Spleen (tissue), 11 donors: ENCODE data around the gene DYNC1LI2. TPM values are rescaled to one million over a fixed set of nuclear protein-coding genes. Genes with fewer than 3 reads are reported as not detected.

ENCODE experiments used
- DNase-seq: peaks from one replicate; pipeline ENCODE4 v3.0.0-alpha.2; 2020
- H3K27ac ChIP-seq, 8 donors: fragments of 200-600 bp; sonication (generic) in 7 of 8; 1 replicate in 4 of 8; 2 replicates in 4 of 8; pipeline versions ENCODE4 v1.5.0 to v1.8.0; 2016 to 2021; ENCODE audit warnings: inconsistent platforms in 4 of 8, mild to moderate bottlenecking in 4 of 8, moderate library complexity in 1 of 8
- H3K27me3 ChIP-seq, 7 donors: fragments of 200-600 bp; sonication (generic) in 6 of 7; replicated peaks in 1 of 7; 1 replicate in 4 of 7; 2 replicates in 3 of 7; pipeline versions ENCODE4 v1.5.0 to v1.8.0; 2016 to 2021; ENCODE audit warnings: inconsistent platforms in 3 of 7, mild to moderate bottlenecking in 1 of 7
- H3K36me3 ChIP-seq, 6 donors: fragments of 200-600 bp; sonication (generic) in 5 of 6; 1 replicate in 4 of 6; 2 replicates in 2 of 6; pipeline versions ENCODE4 v1.5.0 to v1.8.0; 2016 to 2021; ENCODE audit warnings: inconsistent platforms in 2 of 6
- H3K4me1 ChIP-seq, 6 donors: fragments of 200-600 bp; sonication (generic) in 5 of 6; 1 replicate in 3 of 6; 2 replicates in 3 of 6; pipeline versions ENCODE4 v1.5.0 to v1.8.0; 2016 to 2021; ENCODE audit warnings: inconsistent platforms in 3 of 6
- H3K4me3 ChIP-seq, 8 donors: fragments of 200-600 bp; sonication (generic) in 7 of 8; 1 replicate in 4 of 8; 2 replicates in 4 of 8; pipeline versions ENCODE4 v1.5.0 to v1.8.0; 2016 to 2021; ENCODE audit warnings: inconsistent platforms in 4 of 8, mild to moderate bottlenecking in 4 of 8, moderate library complexity in 2 of 8
- H3K9me3 ChIP-seq, 8 donors: fragments of 200-600 bp; sonication (generic) in 7 of 8; 1 replicate in 4 of 8; 2 replicates in 4 of 8; pipeline versions ENCODE4 v1.5.0 to v1.8.0; 2016 to 2021; ENCODE audit warnings: inconsistent platforms in 4 of 8
- CTCF ChIP-seq, 11 experiments: fragments of 200-600 bp in 7 of 11; fragments of 450-650 bp in 4 of 11; sonication (generic) in 4 of 11; IDR thresholded peaks in 8 of 11; conservative IDR thresholded peaks in 3 of 11; 1 replicate in 7 of 11; 2 replicates in 4 of 11; pipeline versions ENCODE4 v1.4.0 to v1.8.0; 2016 to 2021; ENCODE audit warnings: antibody characterized with exemption in 11 of 11, inconsistent platforms in 4 of 11, mild to moderate bottlenecking in 1 of 11
- POLR2A ChIP-seq, 3 donors: fragments of 450-650 bp; IDR thresholded peaks; one replicate each; pipeline ENCODE4 v1.5.1; 2017; ENCODE audit warnings: antibody characterized with exemption in 3 of 3, mild to moderate bottlenecking in 1 of 3
- POLR2AphosphoS5 ChIP-seq, 3 donors: sonication (generic); formaldehyde crosslinking; IDR thresholded peaks; one replicate each; pipeline ENCODE4 v1.5.1; 2017; ENCODE audit warnings: antibody characterized with exemption in 3 of 3
- WGBS, 5 donors: extraction: QIAGEN DNeasy Blood & Tissue Kit in 3 of 5; methylation state at CpG; one replicate each; pipeline versions ENCODE4 v1.1.5 to v1.1.7; 2013 to 2018; 5-methylcytosine and 5-hydroxymethylcytosine counted together
- intact Hi-C: fragments of 100-400 bp; cut with DNase I; formaldehyde crosslinking; loops from one replicate; pipeline ENCODE4 v1.15.0; 2023; ENCODE audit warnings: low total_unique reads
- polyA plus RNA-seq, 3 donors: library from polyadenylated mRNA; stranded (reverse); fragments of 200-250 nt; gene quantifications; one replicate each; pipeline ENCODE4 v1.2.1, GENCODE V29; 2013
- total RNA-seq, 7 donors: library from RNA; depleted of rRNA in 3 of 7; stranded (reverse); fragments of >200 nt in 3 of 7; fragmentation: NEBNext Ultra II Directional in 4 of 7; extraction: Animal tissue kit (Norgen Biotek cat#: 25700) in 4 of 7; gene quantifications; one replicate each; pipeline versions ENCODE4 v1.1.0 to v1.2.1, GENCODE V29; 2016 to 2021
- donor health status: healthy with polysubstance abuse.
- donor health status: DM: no; HTN: no; CAD: no; lungs with moderate emphysema.
- donor health status: DM: no; HTN: no; CAD: no.
- donor health status: Bipolar disorder and iron deficiency.
- donor health status: healthy.
- donor health status: DM: no; HTN: no; CAD: no.
- donor health status: DM: yes; HTN: yes; CAD: no.

DYNC1LI2 gene
- total and polyA plus RNA-seq, 10 donors: 15.6 to 132 (median 96.3) TPM

GRCh38 chr16:66677179-66677578, 74.2 kb downstream of the DYNC1LI2 start:
- Histone ChIP-seq H3K9me3 (no peaks in the 10 kb centered on the region), H3K27ac (no peak overlapping the region), H3K27me3 (no peaks in the 10 kb centered on the region), H3K4me1 (no peaks in the 10 kb centered on the region), H3K36me3 (peaks cover 0 to 8% (median 0%) of the 10 kb centered on the region in 6 donors), H3K4me3 (no peak overlapping the region)
- TF ChIP-seq CTCF (IDR thresholded peaks at IDR 0.05 in 8 of 11, conservative IDR thresholded peaks at IDR 0.05 in 3 of 11) (no peak), POLR2AphosphoS5 (IDR thresholded peaks at IDR 0.05) (no peak), POLR2A (IDR thresholded peaks at IDR 0.05) (no peak)
- no peak for DNase-seq
- 87 to 96% (median 93%) methylated on average over 7 of the region's 7 CpGs for WGBS, 5 donors
- intact Hi-C loops: no loop called here

GRCh38 chr16:66676599-66676998, 74.8 kb downstream of the DYNC1LI2 start:
- no peak for TF ChIP-seq POLR2AphosphoS5 (IDR thresholded peaks at IDR 0.05)
- TF ChIP-seq POLR2A (IDR thresholded peaks at IDR 0.05): no peak
- TF ChIP-seq CTCF (IDR thresholded peaks at IDR 0.05 in 8 of 11, conservative IDR thresholded peaks at IDR 0.05 in 3 of 11): no peak
- Histone ChIP-seq H3K4me3 (no peak overlapping the region), H3K36me3 (peaks cover 0 to 8% (median 0%) of the 10 kb centered on the region in 6 donors), H3K4me1 (no peaks in the 10 kb centered on the region), H3K9me3 (no peaks in the 10 kb centered on the region), H3K27ac (no peak overlapping the region), H3K27me3 (no peaks in the 10 kb centered on the region)
- intact Hi-C loops: no loop called here
- 88 to 98% (median 94%) methylated on average over 3 of the region's 3 CpGs for WGBS, 5 donors
- DNase-seq: no peak

GRCh38 chr16:66673691-66674090, 77.7 kb downstream of the DYNC1LI2 start:
- Histone ChIP-seq H3K27me3 (no peaks in the 10 kb centered on the region), H3K4me3 (no peak overlapping the region), H3K9me3 (no peaks in the 10 kb centered on the region), H3K36me3 (peaks cover 0 to 7% (median 0%) of the 10 kb centered on the region in 6 donors), H3K4me1 (no peaks in the 10 kb centered on the region), H3K27ac (no peak overlapping the region)
- no peak for DNase-seq
- TF ChIP-seq CTCF (IDR thresholded peaks at IDR 0.05 in 8 of 11, conservative IDR thresholded peaks at IDR 0.05 in 3 of 11) (no peak), POLR2A (IDR thresholded peaks at IDR 0.05) (no peak), POLR2AphosphoS5 (IDR thresholded peaks at IDR 0.05) (no peak)
- WGBS, 5 donors: 71 to 91% (median 75%) methylated on average over 2 of the region's 2 CpGs
- intact Hi-C loops: no loop called here

Other genes starting within 250 kb of the DYNC1LI2 start
- 10 to 100 TPM; 21.3 to 56.6 (median 40.1) TPM for gene TK2, start 201.5 kb downstream of the DYNC1LI2 start, total RNA-seq
- 10 to 100 TPM in 1 of 3 donors, 1 to 10 TPM in 2; 8.3 to 19.8 (median 9.2) TPM for gene TK2, start 201.5 kb downstream of the DYNC1LI2 start, polyA plus RNA-seq
- 100 to 1,000 TPM in 3 of 7 donors, 10 to 100 TPM in 4; 65.5 to 132 (median 76.8) TPM for gene CKLF, start 199.0 kb downstream of the DYNC1LI2 start, total RNA-seq
- gene CKLF, start 199.0 kb downstream of the DYNC1LI2 start, polyA plus RNA-seq: 10 to 100 TPM; 61.9 to 76.2 (median 74.7) TPM
- 10 to 100 TPM in 4 of 7 donors, 1 to 10 TPM in 3; 1.4 to 19.0 (median 10.7) TPM for gene CMTM1, start 185.2 kb downstream of the DYNC1LI2 start, total RNA-seq
- 1 to 10 TPM in 1 of 3 donors, under 1 TPM in 2; 0.15 to 1.3 (median 0.33) TPM for gene CMTM1, start 185.2 kb downstream of the DYNC1LI2 start, polyA plus RNA-seq
- 10 to 100 TPM in 4 of 7 donors, 1 to 10 TPM in 3; 3.3 to 54.6 (median 12.1) TPM for gene CMTM2, start 172.1 kb downstream of the DYNC1LI2 start, total RNA-seq
- gene CMTM2, start 172.1 kb downstream of the DYNC1LI2 start, polyA plus RNA-seq: 1 to 10 TPM in 2 of 3 donors, under 1 TPM in 1; 0.70 to 8.7 (median 5.8) TPM
- gene CMTM3, start 146.9 kb downstream of the DYNC1LI2 start, total RNA-seq: 10 to 100 TPM; 37.6 to 53.1 (median 41.9) TPM
- gene CMTM3, start 146.9 kb downstream of the DYNC1LI2 start, polyA plus RNA-seq: 10 to 100 TPM; 16.2 to 25.0 (median 23.4) TPM
- 10 to 100 TPM in 1 of 7 donors, 1 to 10 TPM in 6; 3.8 to 10.2 (median 7.4) TPM for gene CMTM4, start 54.9 kb downstream of the DYNC1LI2 start, total RNA-seq
- 1 to 10 TPM in 2 of 3 donors, under 1 TPM in 1; 0.70 to 1.5 (median 1.1) TPM for gene CMTM4, start 54.9 kb downstream of the DYNC1LI2 start, polyA plus RNA-seq
- under 1 TPM in 1 of 7 donors, not detected in 6; 0.41 TPM for gene TERB1, start 50.0 kb upstream of the DYNC1LI2 start, total RNA-seq
- gene TERB1, start 50.0 kb upstream of the DYNC1LI2 start, polyA plus RNA-seq: under 1 TPM in 1 of 3 donors, not detected in 2; 0.04 TPM
- 10 to 100 TPM; 32.4 to 51.4 (median 44.5) TPM for gene NAE1, start 79.4 kb upstream of the DYNC1LI2 start, total RNA-seq
- 10 to 100 TPM; 29.7 to 31.0 (median 29.9) TPM for gene NAE1, start 79.4 kb upstream of the DYNC1LI2 start, polyA plus RNA-seq
- gene CA7, start 92.8 kb upstream of the DYNC1LI2 start, total RNA-seq: not detected
- gene CA7, start 92.8 kb upstream of the DYNC1LI2 start, polyA plus RNA-seq: not detected
- 1 to 10 TPM; 3.8 to 9.6 (median 7.3) TPM for gene PDP2, start 128.9 kb upstream of the DYNC1LI2 start, total RNA-seq
- 1 to 10 TPM; 1.0 to 1.5 (median 1.1) TPM for gene PDP2, start 128.9 kb upstream of the DYNC1LI2 start, polyA plus RNA-seq
- gene CDH16, start 167.3 kb upstream of the DYNC1LI2 start, total RNA-seq: not detected
- gene CDH16, start 167.3 kb upstream of the DYNC1LI2 start, polyA plus RNA-seq: not detected
- 1 to 10 TPM in 5 of 7 donors, under 1 TPM in 2; 0.52 to 2.4 (median 1.5) TPM for gene RRAD, start 173.9 kb upstream of the DYNC1LI2 start, total RNA-seq
- gene RRAD, start 173.9 kb upstream of the DYNC1LI2 start, polyA plus RNA-seq: 10 to 100 TPM in 1 of 3 donors, 1 to 10 TPM in 2; 4.0 to 16.4 (median 5.2) TPM
- 10 to 100 TPM; 46.8 to 63.1 (median 55.8) TPM for gene CIAO2B, start 182.8 kb upstream of the DYNC1LI2 start, total RNA-seq
- 100 to 1,000 TPM; 114 to 168 (median 148) TPM for gene CIAO2B, start 182.8 kb upstream of the DYNC1LI2 start, polyA plus RNA-seq
- 10 to 100 TPM; 21.6 to 48.1 (median 34.8) TPM for gene CES2, start 183.9 kb upstream of the DYNC1LI2 start, total RNA-seq
- gene CES2, start 183.9 kb upstream of the DYNC1LI2 start, polyA plus RNA-seq: 10 to 100 TPM in 1 of 3 donors, 1 to 10 TPM in 2; 8.0 to 21.4 (median 8.5) TPM
- 1 to 10 TPM in 1 of 7 donors, under 1 TPM in 5, not detected in 1; 0.23 to 1.3 (median 0.33) TPM for gene CES3, start 209.7 kb upstream of the DYNC1LI2 start, total RNA-seq
- under 1 TPM; 0.27 to 0.80 (median 0.43) TPM for gene CES3, start 209.7 kb upstream of the DYNC1LI2 start, polyA plus RNA-seq
- gene CES4A, start 237.0 kb upstream of the DYNC1LI2 start, total RNA-seq: 1 to 10 TPM; 5.0 to 9.1 (median 6.3) TPM
- gene CES4A, start 237.0 kb upstream of the DYNC1LI2 start, polyA plus RNA-seq: 1 to 10 TPM; 5.3 to 9.9 (median 8.0) TPM